K562 (cell line): ENCODE results near the gene PDZK1IP1. TPM values are rescaled to one million over a fixed set of nuclear protein-coding genes. Genes with fewer than 3 reads are reported as not detected.
A peak's percentile ranks its signal among the peaks of the same experiment; 100 is the strongest.

Experiments used
- CBFA2T2 ChIP-seq: fragments of 450-650 bp; conservative IDR thresholded peaks from 2 replicates; pipeline ENCODE4 v1.6.1; 2017; ENCODE audit warnings: mild to moderate bottlenecking
- CBFA2T3 ChIP-seq: fragments of 450-650 bp; IDR thresholded peaks from 2 replicates; pipeline ENCODE4 v1.6.1; 2017
- CEBPG ChIP-seq, 3 experiments: fragments of 200-800 bp in 1 of 3; sonication (Bioruptor generic) in 1 of 3; sonication (generic) in 1 of 3; formaldehyde crosslinking in 1 of 3; IDR thresholded peaks in 2 of 3; conservative IDR thresholded peaks in 1 of 3; 2 replicates each; pipeline versions ENCODE4 v1.6.1 to v1.8.0; 2016 to 2022; ENCODE audit warnings: missing compliant biosample characterization in 2 of 3, missing genetic modification characterization in 2 of 3, mild to moderate bottlenecking in 1 of 3, missing genetic modification reagents in 1 of 3
- FIP1L1 ChIP-seq: fragments of 200-400 bp; formaldehyde crosslinking; IDR thresholded peaks from 2 replicates; pipeline ENCODE4 v1.6.1; 2018; ENCODE audit warnings: mild to moderate bottlenecking, low read depth, low read length; ENCODE audit not compliant: poor library complexity, severe bottlenecking
- MGA ChIP-seq: fragments of 450-650 bp; IDR thresholded peaks from 2 replicates; pipeline ENCODE4 v1.6.1; 2016; ENCODE audit warnings: mild to moderate bottlenecking, moderate library complexity
- NR2C1 ChIP-seq, 2 experiments: fragments of 450-650 bp; IDR thresholded peaks; 2 replicates each; pipeline ENCODE4 v1.6.1; 2017; ENCODE audit warnings: mild to moderate bottlenecking in 2 of 2, antibody characterized with exemption in 1 of 2, inconsistent platforms in 1 of 2, missing compliant biosample characterization in 1 of 2, missing genetic modification characterization in 1 of 2
- RBBP5 ChIP-seq: fragments of 200-600 bp; sonication (generic); IDR thresholded peaks from 2 replicates; pipeline ENCODE4 v1.6.1; 2012; ENCODE audit warnings: borderline replicate concordance, mild to moderate bottlenecking, low read length, control low read depth, inconsistent platforms; ENCODE audit not compliant: insufficient read depth, poor library complexity, severe bottlenecking
- TSHZ1 ChIP-seq: fragments of 250-450 bp; sonication (Bioruptor Pico); IDR thresholded peaks from 2 replicates; pipeline ENCODE4 v1.4.0; 2020; ENCODE audit warnings: mild to moderate bottlenecking, moderate library complexity
- polyA plus RNA-seq, 8 experiments: library from polyadenylated mRNA; depleted of rRNA in 4 of 8; stranded (reverse) in 5 of 8; unstranded in 3 of 8; fragments of >200 nt; fragmentation: Nextera tagmentation in 2 of 8; fragmentation: Illumina TruSeq in 1 of 8; extraction: Ambion mirVana in 2 of 8; extraction: Trizol in 1 of 8; gene quantifications; 2 replicates each; pipeline versions ENCODE4 v1.2.1 to v1.2.3, GENCODE V29; 2011 to 2014; ENCODE audit warnings: inconsistent platforms in 1 of 8, missing spikeins in 1 of 8
- total RNA-seq, 7 experiments: library from RNA; depleted of rRNA in 6 of 7; stranded (reverse); fragments of >200 nt in 6 of 7; fragmentation: Illumina TruSeq in 2 of 7; extraction: Trizol in 2 of 7; gene quantifications; 2 replicates each; pipeline versions ENCODE4 v1.2.1 to v1.2.3, GENCODE V29; 2011 to 2021; ENCODE audit warnings: low replicate concordance in 1 of 7

Gene PDZK1IP1
- total and polyA plus RNA-seq, 9 of the 15 experiments (the other 6 are each of a cell fraction or from before 2014, with no cell fraction given) = 0.17 to 0.68 (median 0.53) TPM; not detected in 2

GRCh38 chr1:47213230-47213963 is 23.6 kb upstream of the PDZK1IP1 start (continued):
- TF ChIP-seq MGA = no peak
- TF ChIP-seq RBBP5 = no peak
- no peak for TF ChIP-seq FIP1L1
- TF ChIP-seq CBFA2T2 = peak; percentile 58
- TF ChIP-seq CEBPG (CRISPR knock-in tag; IDR thresholded peaks at IDR 0.05) = no peak
- no peak for TF ChIP-seq CEBPG (tag; conservative IDR thresholded peaks at IDR 0.05 in 1 of 2, IDR thresholded peaks at IDR 0.05 in 1 of 2)
- peak; percentile 80 for TF ChIP-seq CBFA2T3
- TF ChIP-seq TSHZ1 = no peak
- no peak for TF ChIP-seq NR2C1 (IDR thresholded peaks at IDR 0.05)
- TF ChIP-seq NR2C1 (tag; IDR thresholded peaks at IDR 0.05) = 0 out of 2 replicates have a peak, but pooled peaks have one; percentile 8
